PFSK-1 (cell line): ENCODE results near the gene KHDRBS1.

ENCODE experiments used
- FOXP2 ChIP-seq: optimal IDR thresholded peaks from 2 replicates; pipeline ENCODE3; 2011; ENCODE audit warnings: borderline replicate concordance, control low read depth, inconsistent platforms; ENCODE audit not compliant: insufficient read depth; ENCODE audit errors: extremely low read length, extremely low read depth
- POLR2AphosphoS5 ChIP-seq: IDR thresholded peaks from 2 replicates; pipeline ENCODE4 v1.6.1; 2012; ENCODE audit warnings: low read depth, mild to moderate bottlenecking, control low read depth, low read length, moderate library complexity
- REST ChIP-seq, 2 experiments: IDR thresholded peaks; 2 replicates each; pipeline versions ENCODE4 v1.6.1 to v1.8.0; 2011 to 2012; ENCODE audit warnings: low read depth in 2 of 2, low read length in 2 of 2, control low read depth in 1 of 2, inconsistent platforms in 1 of 2, mild to moderate bottlenecking in 1 of 2, moderate library complexity in 1 of 2; ENCODE audit not compliant: insufficient read depth in 1 of 2
- SIN3A ChIP-seq: IDR thresholded peaks from 2 replicates; pipeline ENCODE4 v1.6.1; 2012; ENCODE audit warnings: mild to moderate bottlenecking, low read length, moderate library complexity, borderline replicate concordance; ENCODE audit not compliant: insufficient read depth
- TAF1 ChIP-seq: IDR thresholded peaks from 2 replicates; pipeline ENCODE4 v1.6.1; 2012; ENCODE audit warnings: low read length, control low read depth, borderline replicate concordance; ENCODE audit not compliant: insufficient read depth

Gene KHDRBS1

GRCh38 chr1:31984419-31985347 lies 29.0 kb upstream of the KHDRBS1 start:
- TF ChIP-seq FOXP2, result no peak
- TF ChIP-seq POLR2AphosphoS5, result no peak
- TF ChIP-seq SIN3A, result no peak
- TF ChIP-seq TAF1, result no peak
- no peak for TF ChIP-seq REST (IDR thresholded peaks at IDR 0.05; ENCODE audit: insufficient read depth in 1 of 2, low read depth in 2 of 2, low read length in 2 of 2)

GRCh38 chr1:31985430-31985829 lies 28.2 kb upstream of the KHDRBS1 start:
- TF ChIP-seq SIN3A (no peak), REST (IDR thresholded peaks at IDR 0.05; ENCODE audit: insufficient read depth in 1 of 2, low read depth in 2 of 2, low read length in 2 of 2) (no peak), TAF1 (no peak), FOXP2 (no peak), POLR2AphosphoS5 (no peak)

- no peak for TF ChIP-seq POLR2AphosphoS5
- TF ChIP-seq TAF1, result no peak
- no peak for TF ChIP-seq FOXP2
- no peak for TF ChIP-seq SIN3A
- TF ChIP-seq REST (IDR thresholded peaks at IDR 0.05; ENCODE audit: insufficient read depth in 1 of 2, low read depth in 2 of 2, low read length in 2 of 2), result no peak
These were observed 26.5 kb upstream of the KHDRBS1 start for GRCh38 chr1:31987135-31987619.

- TF ChIP-seq FOXP2, result no peak
- no peak for TF ChIP-seq SIN3A
- TF ChIP-seq POLR2AphosphoS5, result no peak
- no peak for TF ChIP-seq TAF1
- no peak for TF ChIP-seq REST (IDR thresholded peaks at IDR 0.05; ENCODE audit: insufficient read depth in 1 of 2, low read depth in 2 of 2, low read length in 2 of 2)
These were observed 23.7 kb upstream of the KHDRBS1 start for GRCh38 chr1:31989964-31990363.
